NCI-H1694 (cell line): ENCODE results near the gene VPS11.
A peak's percentile ranks its signal among the peaks of the same experiment; 100 is the strongest.
"Not testable (repeated sequence)": the region's sequence is repeated elsewhere in the genome, so short reads cannot be mapped to it uniquely, and the experiment has no call there.

Experiments used
- DNase-seq: peaks from one replicate; lab custom pipeline; 2025; lab: John Stamatoyannopoulos, UW

VPS11 gene

DNA sequence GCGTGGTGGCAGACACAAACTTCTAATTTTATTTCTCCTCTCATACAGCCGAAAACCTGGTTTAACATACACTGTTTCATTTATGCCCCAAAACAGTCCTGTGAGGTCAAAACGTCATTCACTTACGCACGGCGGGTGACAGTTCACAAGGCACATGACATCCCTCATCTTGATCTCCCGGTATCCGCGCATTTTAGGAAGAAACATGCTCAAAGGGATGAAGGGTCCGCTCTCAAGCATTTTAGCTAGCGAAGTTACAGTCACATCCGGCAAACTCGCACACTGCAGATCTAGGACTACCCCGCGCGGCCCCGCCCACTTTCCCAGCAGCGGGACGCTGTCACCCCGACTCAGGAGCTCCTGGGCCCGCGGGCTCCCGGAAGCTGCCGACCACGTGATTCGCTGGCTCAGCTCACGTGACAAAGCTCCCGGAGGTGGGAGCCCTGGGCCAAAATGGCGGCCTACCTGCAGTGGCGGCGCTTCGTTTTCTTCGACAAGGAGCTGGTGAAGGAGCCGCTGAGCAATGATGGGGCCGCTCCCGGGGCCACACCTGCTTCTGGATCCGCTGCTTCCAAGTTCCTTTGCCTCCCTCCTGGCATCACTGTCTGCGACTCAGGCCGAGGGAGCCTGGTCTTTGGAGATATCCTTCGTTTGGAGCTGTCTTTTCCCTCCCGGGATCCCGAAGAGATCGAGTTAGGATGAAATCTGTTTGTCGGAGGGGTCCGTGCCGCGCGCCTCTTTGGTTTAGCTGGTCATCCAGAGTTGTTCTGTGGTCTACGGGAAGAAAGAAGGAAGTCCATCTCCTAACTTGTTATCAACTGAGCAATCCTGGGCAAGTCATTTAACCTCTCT, at the start of gene VPS11:
Gene VPS11 (plus strand): TSS at position 448 of the 852 bp plus-strand sequence. CDS start 6 bp downstream, at position 454.
- peak; percentile 38 for DNase-seq

DNA sequence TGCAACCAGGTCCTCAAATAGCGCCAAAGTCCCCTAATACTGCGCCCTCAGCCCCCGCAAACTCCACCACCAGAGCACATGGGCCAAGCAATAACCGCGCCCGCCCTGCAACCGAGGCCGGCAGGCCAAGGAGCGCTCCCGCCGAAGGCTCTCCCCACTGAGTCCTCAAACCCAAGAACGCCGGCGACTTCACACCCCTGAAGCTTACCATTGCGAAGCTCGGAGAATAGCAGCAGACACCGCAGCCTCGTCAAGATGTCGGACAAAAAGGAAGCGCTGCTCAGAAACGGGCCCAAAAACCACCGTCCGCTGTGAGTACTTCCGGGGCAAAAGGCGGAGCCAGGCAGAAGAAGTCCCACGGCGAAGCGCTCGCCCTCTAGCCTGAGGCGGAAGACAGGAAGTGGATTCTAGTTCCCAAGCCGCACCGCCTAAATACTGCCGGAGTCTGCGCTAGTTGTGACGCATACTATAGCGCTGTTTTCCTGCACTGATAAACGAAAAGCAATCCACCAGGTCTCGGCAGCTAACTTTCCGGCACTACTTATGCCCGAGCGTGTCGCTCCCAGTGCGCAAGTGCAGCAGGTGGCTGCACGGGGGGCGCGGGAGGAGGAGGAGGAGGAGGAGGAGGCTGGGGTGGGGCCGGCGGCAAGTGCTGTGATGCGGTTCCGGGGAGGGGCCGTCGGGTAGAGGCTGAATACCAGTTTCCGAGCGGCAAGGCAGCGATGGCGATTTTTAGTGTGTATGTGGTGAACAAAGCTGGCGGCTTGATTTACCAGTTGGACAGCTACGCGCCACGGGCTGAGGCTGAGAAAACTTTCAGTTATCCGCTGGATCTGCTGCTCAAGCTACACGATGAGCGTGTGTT, 49.3 kb upstream of the VPS11 start, which contains the start of the genes RPS25 and TRAPPC4:
Gene RPS25 (minus strand): TSS at position 270 of the 865 bp plus-strand sequence. CDS start 59 bp downstream, at position 211.
Gene TRAPPC4 (plus strand): TSS at position 693 of the 865 bp plus-strand sequence. CDS start 30 bp downstream, at position 723.
- DNase-seq = peak; percentile 58

DNA sequence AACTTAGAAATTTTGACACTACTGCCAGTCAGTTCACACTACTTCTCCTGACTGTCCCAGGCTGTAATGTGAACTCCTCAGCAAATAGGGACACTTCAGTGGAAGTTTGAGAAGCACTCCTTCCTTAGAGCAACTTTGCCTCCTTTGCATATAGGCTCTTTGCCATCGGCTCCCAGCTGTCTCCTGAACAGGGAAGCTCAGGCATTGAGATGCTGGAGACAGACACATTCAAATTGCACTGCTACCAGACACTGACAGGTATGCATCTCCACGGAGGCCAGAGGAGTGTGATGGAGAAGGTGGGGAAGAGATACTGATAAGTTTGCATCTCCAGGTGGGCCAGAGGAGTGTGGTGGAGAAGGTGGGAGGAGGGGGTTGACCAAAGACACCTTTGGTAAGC, 47.6 kb upstream of the VPS11 start:
- DNase-seq = no peak

DNA sequence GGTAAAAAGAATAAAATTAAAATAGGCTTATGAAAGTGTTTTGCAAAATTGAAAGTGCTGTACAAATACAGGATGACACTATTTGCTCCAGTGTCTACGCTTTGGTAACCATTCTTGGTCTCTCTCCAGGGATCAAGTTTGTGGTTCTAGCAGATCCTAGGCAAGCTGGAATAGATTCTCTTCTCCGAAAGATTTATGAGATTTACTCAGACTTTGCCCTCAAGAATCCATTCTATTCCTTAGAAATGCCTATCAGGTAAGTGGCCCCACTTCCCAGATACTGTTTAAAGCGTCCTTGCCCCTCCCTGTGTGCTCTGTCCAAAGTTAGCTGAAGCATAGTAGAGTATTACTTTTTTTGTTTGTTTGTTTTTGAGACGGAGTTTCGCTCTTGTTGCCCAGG, 46.0 kb upstream of the VPS11 start:
- DNase-seq = no peak

DNA sequence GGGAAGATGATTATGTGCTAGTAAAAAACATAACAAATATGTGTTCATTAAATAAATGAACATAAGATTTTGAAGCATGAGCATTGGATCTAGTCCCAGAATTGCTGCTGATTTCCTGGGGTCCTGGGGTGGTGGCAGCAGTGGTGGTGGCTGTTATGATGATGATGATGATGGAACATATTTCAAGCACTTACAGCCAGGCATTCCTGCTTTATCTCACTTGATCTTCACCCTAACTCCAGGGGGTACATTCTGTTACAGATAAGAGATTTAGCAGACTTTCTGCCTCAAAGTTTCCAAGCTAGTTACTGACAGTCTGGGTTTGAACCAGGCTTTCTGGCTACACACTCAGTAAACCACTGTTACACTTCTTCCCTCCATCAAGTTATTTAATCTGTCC, 43.9 kb upstream of the VPS11 start:
- no peak for DNase-seq

DNA sequence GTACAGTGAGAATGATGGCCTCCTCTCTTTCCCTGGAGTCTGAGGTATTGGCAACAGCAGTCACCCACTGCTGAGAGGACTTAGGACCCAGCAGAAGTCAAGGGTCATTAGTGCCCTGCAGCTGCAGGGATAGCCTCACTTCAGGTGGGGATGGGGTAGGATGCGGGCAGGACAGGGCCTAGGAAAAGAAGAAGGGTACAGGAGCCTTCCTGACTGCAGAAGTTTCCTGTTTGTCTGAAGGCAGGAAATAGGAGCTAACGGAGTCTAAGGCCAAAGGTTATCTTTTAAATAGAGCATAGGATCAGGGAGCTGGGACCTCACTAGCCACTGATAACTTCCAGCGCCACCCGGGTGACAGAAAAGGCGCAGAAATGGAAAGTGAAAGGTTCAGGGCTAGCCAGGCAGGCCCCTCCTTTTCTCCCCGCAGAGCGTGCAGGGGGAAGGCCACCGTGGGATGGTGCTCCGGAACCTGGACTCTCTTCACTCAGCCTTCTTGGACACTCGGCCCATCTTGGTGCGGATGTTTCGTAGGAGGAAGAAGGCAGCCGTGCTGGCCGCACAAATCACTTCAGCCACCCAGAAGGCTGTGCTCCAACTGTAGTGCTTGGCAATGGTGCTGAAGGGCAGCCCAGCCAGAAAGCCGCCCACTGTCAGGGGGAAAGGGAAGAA, 43.1 kb upstream of the VPS11 start:
- DNase-seq = no peak

DNA sequence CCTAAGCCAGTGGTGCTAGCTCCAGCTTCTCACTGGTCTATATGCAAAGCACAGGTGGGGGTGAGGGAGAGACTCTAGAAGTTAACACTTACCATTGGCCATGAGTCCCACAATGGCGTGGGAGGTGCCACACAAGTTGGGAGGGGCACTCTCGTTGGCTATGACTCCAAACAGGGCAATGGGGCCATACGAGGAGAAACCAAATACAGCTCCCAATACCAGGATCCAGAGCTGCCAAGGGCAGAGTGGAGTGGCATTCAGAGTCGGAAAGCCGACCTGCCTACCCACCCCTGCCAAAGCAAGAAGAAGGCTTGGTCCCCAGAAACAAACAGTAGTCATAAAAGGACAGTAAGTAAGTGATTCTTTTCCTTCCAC, 42.5 kb upstream of the VPS11 start:
- DNase-seq = no peak

DNA sequence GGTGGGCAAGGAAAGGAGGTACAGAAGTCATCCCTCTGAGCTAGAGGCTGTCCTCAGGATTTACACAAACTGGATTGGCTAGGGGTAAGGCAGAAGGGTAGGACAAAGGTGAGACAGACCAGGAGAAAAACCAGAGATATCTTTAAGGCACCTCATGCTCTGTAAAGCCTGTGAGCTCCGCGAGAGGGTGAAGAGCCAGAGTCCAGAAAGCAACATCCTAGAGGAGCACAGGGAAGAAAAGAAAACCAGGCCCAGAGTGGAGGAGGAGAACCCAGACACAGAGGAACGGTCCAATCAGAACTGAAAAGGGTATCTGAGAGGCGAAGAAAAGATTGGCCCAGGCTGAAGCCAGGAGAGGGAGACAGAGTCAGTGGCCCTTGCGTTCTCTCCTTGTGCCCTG, 42.1 kb upstream of the VPS11 start:
- no peak for DNase-seq

DNA sequence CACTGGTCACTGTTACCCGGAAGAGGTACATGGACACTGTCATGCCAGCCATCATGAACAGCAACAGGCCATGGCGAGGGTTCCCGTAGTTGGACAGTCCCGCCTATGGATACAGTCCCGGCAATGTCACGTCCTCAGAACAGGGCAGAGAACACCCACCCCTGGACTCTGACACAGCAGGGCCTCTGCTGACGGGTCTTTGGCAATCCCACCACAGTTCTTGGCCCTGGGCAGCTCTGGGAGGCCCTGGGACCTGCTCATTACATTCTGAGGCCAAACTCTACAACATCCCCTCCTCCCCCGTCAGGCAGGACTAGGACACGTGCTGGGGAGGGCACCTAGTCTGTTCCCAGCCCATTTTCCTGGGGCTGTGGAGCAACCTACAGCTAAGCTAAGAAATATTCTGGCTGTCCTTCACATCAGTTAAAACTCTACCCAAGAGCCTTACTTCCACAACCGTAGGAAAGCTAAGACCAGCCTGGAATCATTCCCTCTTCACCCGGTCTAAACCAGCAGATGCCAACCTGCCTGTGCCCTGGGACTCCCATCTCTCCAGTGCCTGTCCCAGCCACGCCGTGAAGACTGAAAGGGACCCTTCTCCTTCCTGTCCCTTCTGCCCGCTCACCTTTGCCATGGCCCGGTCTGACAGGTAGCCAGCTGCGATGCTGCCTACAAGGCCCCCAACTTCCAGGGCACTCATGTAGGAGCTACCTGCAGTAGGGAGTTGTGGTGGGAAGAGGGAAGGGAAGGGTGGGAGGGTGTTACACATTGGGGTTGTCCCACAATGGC, 41.4 kb upstream of the VPS11 start:
- no peak for DNase-seq

DNA sequence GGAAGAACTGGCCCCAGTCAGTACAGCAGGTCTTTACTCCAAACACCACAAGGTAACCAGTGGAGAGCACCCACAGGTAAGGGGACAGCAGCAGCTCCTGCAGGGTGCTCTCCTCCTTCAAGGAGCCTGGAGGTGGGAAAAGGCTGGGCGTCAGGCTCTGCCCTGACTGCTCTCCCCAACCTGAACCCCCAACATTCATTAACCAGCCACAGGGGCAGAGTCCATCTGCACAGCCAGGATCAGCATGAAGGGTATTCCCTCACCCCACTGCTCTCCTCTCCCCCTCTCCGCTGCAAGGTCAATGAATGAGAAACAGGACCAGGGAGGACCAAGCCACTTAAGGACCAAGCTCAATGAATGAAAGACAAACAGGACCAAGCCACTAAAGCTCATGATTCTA, 40.6 kb upstream of the VPS11 start:
- DNase-seq = no peak

DNA sequence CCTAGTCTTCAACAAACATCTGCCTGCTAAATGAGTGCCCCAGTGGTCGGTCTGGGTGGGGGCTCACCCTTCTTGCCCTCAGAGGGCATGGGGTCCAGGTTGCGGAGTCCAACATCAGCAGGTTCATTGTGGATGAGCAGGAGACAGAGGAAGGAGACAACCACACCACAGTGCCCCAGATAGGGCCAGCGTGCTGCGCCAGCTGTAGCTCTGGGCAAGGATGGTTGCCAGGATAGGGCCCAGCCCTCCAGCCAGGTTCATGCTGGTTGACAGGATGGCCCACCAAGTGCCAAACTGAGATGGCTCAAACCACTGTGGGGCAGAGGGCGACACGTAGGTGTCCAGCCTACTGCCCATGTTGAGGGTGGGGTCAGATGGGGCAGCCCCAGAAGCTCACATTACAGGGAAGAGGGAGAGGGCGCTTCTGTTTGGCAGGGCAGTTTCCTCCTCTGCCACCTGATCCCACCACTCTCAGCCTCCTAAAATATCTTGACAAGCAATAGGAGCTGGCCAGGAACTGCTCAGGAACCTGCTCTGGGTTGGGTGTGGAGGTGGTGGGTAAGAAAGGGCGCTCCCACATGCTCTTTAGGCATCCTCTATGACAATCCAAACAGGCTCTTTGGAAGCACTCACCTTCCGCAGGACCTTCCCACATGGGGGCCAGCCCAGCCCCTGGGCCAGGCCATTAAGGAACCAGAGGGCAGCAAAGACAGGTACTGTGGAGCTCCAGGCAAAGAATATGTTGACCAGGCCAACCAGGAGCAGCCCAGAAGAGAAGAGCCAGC, 39.9 kb upstream of the VPS11 start:
- DNase-seq = no peak

DNA sequence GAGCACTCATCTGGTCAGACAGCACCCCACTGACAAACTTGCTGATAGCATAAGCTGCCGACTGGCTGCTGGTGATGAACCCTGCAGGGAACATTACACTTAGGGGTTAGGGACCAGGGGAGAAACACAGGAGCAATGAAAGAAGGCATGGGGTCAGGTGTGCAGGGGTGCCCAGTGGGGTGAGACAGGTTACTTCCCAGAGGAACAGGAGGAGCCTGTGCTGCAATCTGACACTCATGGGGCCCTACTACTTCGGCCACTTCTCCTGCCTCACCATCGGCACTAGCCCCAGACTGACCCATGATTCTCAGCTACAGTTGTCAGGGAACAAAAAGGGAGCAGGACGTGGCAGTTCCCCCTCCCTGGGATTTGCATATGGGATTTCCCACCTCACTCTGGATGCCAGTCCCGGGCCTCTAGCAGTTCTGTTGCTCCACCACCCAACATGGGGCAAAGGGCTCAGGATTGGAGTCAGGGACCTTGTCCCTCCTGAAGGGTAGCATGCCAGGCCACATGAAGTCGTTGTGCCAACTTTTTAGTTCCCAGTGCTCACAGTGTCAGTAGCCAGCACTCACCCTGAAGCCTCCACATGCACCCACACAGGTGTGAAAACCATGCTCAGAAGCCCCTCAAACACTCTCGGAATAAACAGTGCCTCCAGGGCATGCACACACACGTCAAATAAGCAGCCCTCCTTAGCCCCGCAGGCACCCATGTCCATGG, 39.1 kb upstream of the VPS11 start:
- no peak for DNase-seq

DNA sequence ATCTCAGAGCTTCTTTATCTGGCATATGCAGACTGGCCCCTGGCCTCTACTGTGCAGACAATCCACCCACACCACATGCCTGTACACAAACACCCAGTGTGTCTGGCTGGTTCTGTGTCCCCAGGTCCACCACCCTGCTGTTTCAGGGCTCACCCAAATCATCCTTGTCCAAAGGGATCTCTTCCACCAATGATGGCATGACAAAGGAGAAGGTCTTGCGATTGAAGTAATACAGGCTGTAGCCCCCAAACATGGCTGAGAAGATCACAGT, 38.6 kb upstream of the VPS11 start:
- no peak for DNase-seq

DNA sequence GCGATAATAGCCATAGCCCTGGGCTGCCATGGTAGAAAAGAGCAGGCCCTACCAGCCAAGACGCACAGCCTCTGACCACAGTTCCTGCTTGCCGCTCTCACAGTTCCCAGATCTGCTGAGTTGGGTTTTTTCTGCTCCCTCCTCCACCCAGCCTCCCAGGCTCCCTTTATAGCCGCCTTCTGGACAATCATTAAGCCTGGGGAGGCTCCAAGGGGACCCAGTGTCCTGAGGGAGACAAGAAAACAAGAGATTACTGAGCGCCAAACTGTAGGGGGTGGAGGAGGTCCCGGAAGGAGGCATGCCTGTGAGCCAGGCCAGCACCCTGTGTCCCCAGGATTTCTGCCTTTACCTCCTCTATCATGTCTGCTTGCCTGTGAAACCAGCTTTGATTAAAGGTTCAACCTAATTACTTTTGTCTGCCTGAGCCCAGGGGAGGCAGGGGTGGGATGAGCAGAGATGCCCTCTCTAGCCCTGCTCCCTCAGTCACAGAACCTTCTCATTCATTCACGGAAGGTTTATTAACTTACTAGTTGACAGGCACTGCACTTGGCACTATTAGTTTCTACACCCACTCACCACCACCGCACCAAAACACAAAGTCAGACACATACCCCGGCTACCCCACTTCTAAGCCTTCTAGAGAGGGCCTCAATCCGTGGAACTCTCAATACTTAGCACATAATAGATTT, 38.1 kb upstream of the VPS11 start:
- no peak for DNase-seq

DNA sequence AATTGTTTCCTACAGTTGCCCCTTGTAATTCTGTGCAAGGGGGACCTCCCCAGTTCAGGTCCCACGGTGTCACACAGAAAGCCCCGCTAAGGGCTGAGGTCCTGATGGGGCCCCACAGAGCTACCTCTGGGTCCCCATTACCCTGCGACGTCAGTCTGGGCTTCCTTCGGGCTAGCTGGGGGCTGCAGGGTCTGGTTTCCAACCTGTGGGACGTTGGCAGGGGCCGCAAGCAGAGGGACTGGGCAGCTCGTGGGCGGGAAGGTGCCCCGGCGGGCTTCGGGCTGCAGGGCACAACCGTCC, 37.6 kb upstream of the VPS11 start:
- no peak for DNase-seq

DNA sequence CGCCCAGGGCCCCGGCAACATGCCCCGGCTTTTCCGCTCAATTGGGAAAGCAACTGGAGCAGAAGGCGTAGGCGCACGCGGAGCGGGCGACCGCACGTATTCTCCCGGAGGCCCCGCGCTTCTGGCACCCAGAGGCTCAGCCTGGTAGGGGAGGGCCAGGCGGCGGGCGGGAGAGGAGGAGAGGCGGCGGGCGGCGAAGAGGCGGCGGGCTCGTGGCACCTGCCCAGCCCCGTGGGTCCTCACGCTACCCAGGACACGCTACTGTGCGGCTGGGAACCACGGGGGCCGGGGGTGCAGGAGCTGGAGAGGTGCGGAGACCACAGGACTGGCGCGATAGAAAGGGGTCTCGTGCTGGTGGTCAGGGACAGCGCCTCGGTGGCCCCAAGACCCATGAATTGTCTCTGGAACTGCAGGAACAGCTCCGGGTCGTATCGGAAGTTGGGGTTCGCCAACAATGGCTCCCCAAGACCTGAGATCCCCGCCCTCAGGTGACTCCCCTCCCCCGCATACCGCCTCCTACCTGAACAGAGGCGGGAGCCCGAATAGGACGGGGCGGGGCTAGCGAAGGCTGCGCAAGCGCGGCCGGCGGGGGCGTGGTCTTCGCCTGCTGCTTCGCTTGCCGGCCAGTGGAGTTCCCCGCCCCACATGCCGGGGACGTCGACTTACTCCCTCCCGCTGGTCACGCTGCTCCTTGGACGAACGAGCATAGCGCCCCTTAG, 37.1 kb upstream of the VPS11 start, which contains the start of gene SLC37A4:
Gene SLC37A4 (minus strand): TSS at position 549 of the 719 bp plus-strand sequence.
- peak; percentile 64 for DNase-seq

DNA sequence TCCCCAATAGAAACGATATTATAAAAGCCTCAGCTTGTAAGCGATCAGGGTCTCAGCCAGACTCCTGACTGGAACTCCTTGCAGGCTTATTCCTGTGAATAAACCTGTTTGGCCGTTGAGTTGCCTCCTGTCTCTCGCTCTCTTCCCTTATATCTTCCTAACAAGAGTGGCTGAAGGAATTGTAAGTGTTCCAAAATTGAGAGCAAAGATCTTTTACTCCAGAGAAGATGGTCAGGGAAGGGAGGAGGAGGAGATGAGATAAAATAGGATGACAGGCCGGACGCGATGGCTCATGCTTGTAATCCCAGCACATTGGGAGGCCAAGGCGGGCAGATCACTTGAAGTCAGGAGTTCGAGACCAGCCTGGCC, 35.7 kb upstream of the VPS11 start:
- DNase-seq = no peak

DNA sequence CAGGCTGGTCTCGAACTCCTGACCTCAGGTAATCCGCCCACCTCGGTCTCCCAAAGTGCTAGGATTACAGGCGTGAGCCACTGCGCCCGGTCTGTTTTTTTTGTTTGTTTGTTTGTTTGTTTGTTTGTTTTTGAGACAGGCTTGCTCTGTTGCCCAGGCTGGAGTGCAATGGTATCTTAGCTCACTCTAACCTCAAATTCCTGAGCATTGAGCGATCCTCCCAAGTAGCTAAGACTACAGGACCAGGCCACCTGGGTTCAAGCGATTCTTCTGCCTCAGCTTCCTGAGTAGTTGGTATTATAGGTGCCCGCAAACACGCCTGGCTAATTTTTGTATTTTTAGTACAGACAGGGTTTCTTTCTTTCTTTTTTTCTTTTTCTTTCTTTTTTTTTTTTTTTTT, 34.2 kb upstream of the VPS11 start:
- DNase-seq = not testable (repeated sequence)

DNA sequence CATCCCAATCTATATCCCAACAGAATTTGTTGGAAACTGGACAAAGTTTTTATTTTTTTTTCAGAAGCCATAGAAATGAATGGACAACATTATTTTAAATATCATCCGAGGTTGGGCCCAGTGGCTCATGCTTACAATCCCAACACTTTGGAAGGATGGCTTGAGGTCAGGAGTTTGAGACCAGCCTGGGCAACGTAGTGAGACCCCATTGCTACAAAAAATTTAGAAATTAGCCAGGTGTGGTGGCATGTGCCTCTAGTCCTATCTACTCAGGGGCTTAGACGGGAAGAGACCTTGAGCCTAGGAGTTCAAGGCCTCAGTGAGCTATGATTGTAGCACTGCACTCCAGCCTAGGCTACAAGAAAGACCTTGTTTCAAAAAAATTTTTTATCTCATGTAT, 32.8 kb upstream of the VPS11 start:
- DNase-seq = no peak
